ENCODE data around the gene MACROD2. TPM values are rescaled to one million over a fixed set of nuclear protein-coding genes. Genes with fewer than 3 reads are reported as not detected.

MACROD2 gene
- total and polyA plus RNA-seq, 2 donors (not counting 1 experiment from before 2014, with no cell fraction given) = 5.3 to 6.7 TPM

DNA sequence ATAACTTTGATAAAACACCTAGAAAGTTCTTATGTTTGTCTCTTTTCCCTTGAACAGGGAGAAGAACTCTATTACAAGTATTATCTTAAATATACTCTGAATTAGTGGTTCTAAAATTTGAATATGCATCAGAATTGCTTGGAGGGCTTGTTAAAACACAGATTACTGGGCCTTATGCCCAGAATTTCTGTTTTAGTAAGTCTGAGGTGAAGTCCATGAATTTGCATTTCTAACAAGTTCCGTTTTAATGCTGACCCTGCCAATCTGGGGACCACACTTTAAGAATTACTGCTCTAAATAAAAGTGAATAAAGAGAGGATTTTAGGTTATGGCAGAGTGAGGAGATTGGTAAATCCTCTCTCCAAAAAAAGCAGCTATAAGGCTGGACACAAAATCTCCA, 510.2 kb downstream of the MACROD2 start:
- CTCF ChIA-PET = no interaction called here
- WGBS (ENCODE audit: insufficient coverage) = no CpG with 5 or more reads among the region's 1 CpG

DNA sequence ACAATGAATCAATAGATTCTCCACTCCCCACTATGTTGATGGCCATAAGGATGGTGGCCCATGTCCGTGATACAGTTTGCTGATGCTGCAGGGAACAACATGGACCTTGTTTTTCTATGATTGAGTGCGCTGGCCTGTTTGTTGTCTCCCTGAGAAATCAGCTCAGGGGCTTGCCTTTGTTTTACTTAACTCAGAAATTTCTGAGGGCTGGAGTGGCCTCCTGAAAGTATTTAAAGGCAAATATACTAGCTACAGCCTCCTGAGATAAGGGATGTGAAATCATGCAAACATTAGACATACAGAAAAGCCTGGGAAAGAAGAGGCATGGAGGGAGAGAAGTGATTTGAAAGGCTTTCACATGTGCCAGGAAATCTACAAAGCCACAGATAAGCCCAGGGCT, 512.4 kb downstream of the MACROD2 start:
- H3K27ac Mint-ChIP-seq = no peak overlapping the region
- H3K27me3 Mint-ChIP-seq = no peaks in the 10 kb centered on the region
- Histone ChIP-seq H4K20me1 (ENCODE audit: control insufficient read depth, insufficient read depth, low read length, poor library complexity, severe bottlenecking) (no peaks in the 10 kb centered on the region), H3K4me3 (ENCODE audit: control extremely low read depth in 1 of 5, extremely low read depth in 1 of 5, insufficient read depth in 1 of 5, low read depth in 2 of 5, low read length in 4 of 5) (no peak overlapping the region), H2AFZ (ENCODE audit: insufficient read depth, low read depth, low read length, poor library complexity, severe bottlenecking) (no peak overlapping the region), H3K9ac (ENCODE audit: low read length) (no peak overlapping the region), H3K4me2 (replicated peaks; ENCODE audit: low read depth, low read length, poor library complexity, severe bottlenecking) (no peak overlapping the region), H3K36me3 (replicated peaks in 1 of 2; ENCODE audit: control extremely low read depth in 1 of 2, control insufficient read depth in 1 of 2, extremely low read depth in 1 of 2, insufficient read depth in 2 of 2, low read length in 1 of 2) (no peaks in the 10 kb centered on the region), H3K27me3 (replicated peaks in 1 of 4; ENCODE audit: control extremely low read depth in 1 of 4, control insufficient read depth in 3 of 4, insufficient read depth in 4 of 4, low read length in 3 of 4) (no peaks in the 10 kb centered on the region), H3K79me2 (ENCODE audit: control insufficient read depth, insufficient read depth, low read length) (no peaks in the 10 kb centered on the region), H3K9me3 (ENCODE audit: control extremely low read depth in 1 of 3, control insufficient read depth in 2 of 3, insufficient read depth in 1 of 3, low read length in 2 of 3) (no peaks in the 10 kb centered on the region), H3K27ac (ENCODE audit: low read length in 2 of 2) (no peak overlapping the region), H3K4me1 (ENCODE audit: control insufficient read depth in 2 of 2, insufficient read depth in 2 of 2, low read length in 2 of 2) (no peaks in the 10 kb centered on the region)
- TF ChIP-seq EZH2 (IDR thresholded peaks at IDR 0.05; ENCODE audit: borderline replicate concordance, insufficient read depth, low read depth, low read length, poor library complexity, severe bottlenecking) = no peak
- TF ChIP-seq, protein P1, sequence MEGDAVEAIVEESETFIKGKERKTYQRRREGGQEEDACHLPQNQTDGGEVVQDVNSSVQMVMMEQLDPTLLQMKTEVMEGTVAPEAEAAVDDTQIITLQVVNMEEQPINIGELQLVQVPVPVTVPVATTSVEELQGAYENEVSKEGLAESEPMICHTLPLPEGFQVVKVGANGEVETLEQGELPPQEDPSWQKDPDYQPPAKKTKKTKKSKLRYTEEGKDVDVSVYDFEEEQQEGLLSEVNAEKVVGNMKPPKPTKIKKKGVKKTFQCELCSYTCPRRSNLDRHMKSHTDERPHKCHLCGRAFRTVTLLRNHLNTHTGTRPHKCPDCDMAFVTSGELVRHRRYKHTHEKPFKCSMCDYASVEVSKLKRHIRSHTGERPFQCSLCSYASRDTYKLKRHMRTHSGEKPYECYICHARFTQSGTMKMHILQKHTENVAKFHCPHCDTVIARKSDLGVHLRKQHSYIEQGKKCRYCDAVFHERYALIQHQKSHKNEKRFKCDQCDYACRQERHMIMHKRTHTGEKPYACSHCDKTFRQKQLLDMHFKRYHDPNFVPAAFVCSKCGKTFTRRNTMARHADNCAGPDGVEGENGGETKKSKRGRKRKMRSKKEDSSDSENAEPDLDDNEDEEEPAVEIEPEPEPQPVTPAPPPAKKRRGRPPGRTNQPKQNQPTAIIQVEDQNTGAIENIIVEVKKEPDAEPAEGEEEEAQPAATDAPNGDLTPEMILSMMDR (IDR thresholded peaks at IDR 0.05) = no peak
- intact Hi-C loops (cut with micrococcal nuclease) = loop anchor here (5.0 kb wide), 1 partner anchor 1300 kb away; no protein-coding TSS in a partner anchor
- no peak overlapping the region for H3K4me3 Mint-ChIP-seq
- no peak for ATAC-seq (ENCODE audit: low read depth)
- H3K4me1 Mint-ChIP-seq = no peaks in the 10 kb centered on the region
- WGBS (ENCODE audit: insufficient coverage) = 93% methylated on average over 2 of the region's 2 CpGs
- no peaks in the 10 kb centered on the region for H3K9me3 Mint-ChIP-seq (ENCODE audit: insufficient read depth)
- DNase-seq = no peak
- CTCF ChIA-PET = no interaction called here
- POLR2A ChIA-PET = no interaction called here

More for the DNA sequence above, 510.2 kb downstream of the MACROD2 start:
- Histone ChIP-seq H3K27ac (ENCODE audit: low read length in 2 of 2) (no peak overlapping the region), H3K4me1 (ENCODE audit: control insufficient read depth in 2 of 2, insufficient read depth in 2 of 2, low read length in 2 of 2) (no peaks in the 10 kb centered on the region), H3K79me2 (ENCODE audit: control insufficient read depth, insufficient read depth, low read length) (no peaks in the 10 kb centered on the region), H3K4me2 (replicated peaks; ENCODE audit: low read depth, low read length, poor library complexity, severe bottlenecking) (no peak overlapping the region), H3K4me3 (ENCODE audit: control extremely low read depth in 1 of 5, extremely low read depth in 1 of 5, insufficient read depth in 1 of 5, low read depth in 2 of 5, low read length in 4 of 5) (no peak overlapping the region), H4K20me1 (ENCODE audit: control insufficient read depth, insufficient read depth, low read length, poor library complexity, severe bottlenecking) (no peaks in the 10 kb centered on the region), H3K9ac (ENCODE audit: low read length) (no peak overlapping the region), H3K36me3 (replicated peaks in 1 of 2; ENCODE audit: control extremely low read depth in 1 of 2, control insufficient read depth in 1 of 2, extremely low read depth in 1 of 2, insufficient read depth in 2 of 2, low read length in 1 of 2) (no peaks in the 10 kb centered on the region), H2AFZ (ENCODE audit: insufficient read depth, low read depth, low read length, poor library complexity, severe bottlenecking) (no peak overlapping the region), H3K27me3 (replicated peaks in 1 of 4; ENCODE audit: control extremely low read depth in 1 of 4, control insufficient read depth in 3 of 4, insufficient read depth in 4 of 4, low read length in 3 of 4) (no peaks in the 10 kb centered on the region), H3K9me3 (ENCODE audit: control extremely low read depth in 1 of 3, control insufficient read depth in 2 of 3, insufficient read depth in 1 of 3, low read length in 2 of 3) (no peaks in the 10 kb centered on the region)
- Mint-ChIP-seq H3K4me3 (no peak overlapping the region), H3K27me3 (no peaks in the 10 kb centered on the region), H3K27ac (no peak overlapping the region), H3K4me1 (no peaks in the 10 kb centered on the region), H3K9me3 (ENCODE audit: insufficient read depth) (no peaks in the 10 kb centered on the region)
- DNase-seq (no peak), ATAC-seq (ENCODE audit: low read depth) (no peak)
- intact Hi-C loops (cut with micrococcal nuclease) = loop anchor here (5.0 kb wide), 1 partner anchor 1302 kb away; no protein-coding TSS in a partner anchor
- no peak for TF ChIP-seq EZH2 (IDR thresholded peaks at IDR 0.05; ENCODE audit: borderline replicate concordance, insufficient read depth, low read depth, low read length, poor library complexity, severe bottlenecking)
- TF ChIP-seq, protein P1 (IDR thresholded peaks at IDR 0.05) = no peak
- POLR2A ChIA-PET = no interaction called here
